Activated CD4-positive, alpha-beta T cell treated with anti-CD3 and anti-CD28 coated beads, Interleukin-2, Interleukin-6, amounts not matched to agents 100 ng/mL and 50 ng/mL, durations not matched to agents 16 hours and 8 hours (primary cell): ENCODE data around the gene INO80C.
"Not testable (repeated sequence)": the region's sequence is repeated elsewhere in the genome, so short reads cannot be mapped to it uniquely, and the experiment has no call there.

Experiments
- DNase-seq: peaks from one replicate; pipeline ENCODE4 v3.0.0-alpha.2; 2020

INO80C gene

GRCh38 chr18:35458271-35458670 is 39.5 kb downstream of the INO80C start:
- no peak for DNase-seq

DNA sequence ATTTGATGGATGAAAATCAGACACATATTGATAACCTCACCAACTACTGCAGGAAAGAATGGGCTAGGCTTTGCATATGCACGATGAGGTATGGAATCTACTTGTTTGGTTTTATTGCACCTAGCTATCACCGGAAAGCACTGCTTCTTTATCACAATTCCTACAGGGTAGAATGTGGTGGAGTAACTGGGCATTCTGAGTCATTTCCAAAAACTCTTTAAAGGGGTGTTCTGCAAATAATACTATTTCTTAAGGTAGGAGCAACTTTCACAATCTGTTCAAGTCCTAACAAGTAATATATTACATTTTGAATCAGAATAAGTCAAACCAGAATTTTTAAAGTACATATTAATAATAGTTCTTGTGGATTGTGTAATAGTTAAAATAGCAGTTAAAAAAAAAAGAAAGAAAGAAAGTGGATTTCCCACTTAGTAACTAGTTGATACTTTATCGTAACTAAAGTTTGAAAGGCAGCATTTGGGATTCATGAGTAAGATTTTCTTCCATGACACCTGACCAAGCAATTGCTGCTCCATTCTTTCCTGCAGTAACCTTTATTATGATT is 40.5 kb downstream of the INO80C start:
- DNase-seq: no peak

DNA sequence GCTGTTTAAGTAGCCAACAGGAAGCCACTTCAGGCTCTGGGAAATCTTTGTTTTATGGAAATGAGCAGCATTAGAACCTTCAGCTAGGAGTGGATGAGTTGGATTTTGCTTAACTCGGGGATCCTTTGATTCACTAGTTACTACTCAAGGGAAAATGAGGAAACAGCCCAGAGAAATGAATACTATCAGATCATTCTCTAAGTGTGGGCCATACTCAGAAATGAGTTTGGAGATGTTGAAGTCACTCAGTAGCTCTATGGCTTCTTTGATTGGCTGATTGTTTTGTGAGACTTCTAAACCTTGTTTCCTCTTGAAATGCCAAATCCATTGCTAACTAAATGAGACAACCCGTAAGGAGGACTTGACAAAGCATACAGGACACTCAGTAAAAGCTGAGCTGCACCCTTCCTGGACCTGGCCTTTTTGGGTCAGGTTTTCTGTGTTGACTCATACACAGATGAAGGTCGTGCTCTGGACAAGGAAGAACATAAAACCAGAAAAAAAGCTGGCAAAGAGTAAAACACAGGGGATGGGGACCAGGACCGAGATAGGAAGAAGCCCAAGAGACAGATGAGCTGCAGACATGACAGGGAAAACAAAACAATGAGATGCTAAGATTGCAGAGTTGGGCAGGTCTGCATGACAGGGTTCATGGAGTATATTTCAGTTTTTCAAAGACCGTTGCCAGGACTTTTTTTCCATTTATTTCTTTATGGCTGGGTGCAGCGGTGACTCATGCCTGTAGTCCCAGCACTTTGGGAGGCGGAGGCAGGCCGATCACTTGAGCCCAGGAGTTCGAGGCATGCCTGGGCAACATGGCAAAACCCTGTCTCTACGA is 41.6 kb downstream of the INO80C start:
- DNase-seq: no peak

DNA sequence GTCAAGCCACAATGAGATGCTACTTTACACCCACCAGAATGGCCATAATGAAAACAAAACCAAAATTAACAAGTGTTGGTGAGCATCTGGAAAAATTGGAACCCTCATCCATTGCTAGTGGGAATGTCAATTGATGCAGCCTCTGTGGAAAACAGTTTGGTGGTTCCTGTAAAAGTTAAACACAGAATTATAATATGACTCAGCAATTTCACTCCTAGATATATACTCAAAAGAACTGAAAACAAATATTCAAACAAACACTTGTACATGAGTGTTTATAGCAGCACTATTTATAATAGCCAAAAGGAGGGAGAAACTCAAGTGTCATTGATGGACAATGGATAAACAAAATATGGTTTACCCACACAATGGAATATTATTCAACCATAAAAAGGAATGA is 43.0 kb downstream of the INO80C start:
- DNase-seq: no peak

GRCh38 chr18:35453065-35453464 is 44.7 kb downstream of the INO80C start:
- not testable (repeated sequence) for DNase-seq

- no peak for DNase-seq
These were observed 45.8 kb downstream of the INO80C start for GRCh38 chr18:35451916-35452315.

DNA sequence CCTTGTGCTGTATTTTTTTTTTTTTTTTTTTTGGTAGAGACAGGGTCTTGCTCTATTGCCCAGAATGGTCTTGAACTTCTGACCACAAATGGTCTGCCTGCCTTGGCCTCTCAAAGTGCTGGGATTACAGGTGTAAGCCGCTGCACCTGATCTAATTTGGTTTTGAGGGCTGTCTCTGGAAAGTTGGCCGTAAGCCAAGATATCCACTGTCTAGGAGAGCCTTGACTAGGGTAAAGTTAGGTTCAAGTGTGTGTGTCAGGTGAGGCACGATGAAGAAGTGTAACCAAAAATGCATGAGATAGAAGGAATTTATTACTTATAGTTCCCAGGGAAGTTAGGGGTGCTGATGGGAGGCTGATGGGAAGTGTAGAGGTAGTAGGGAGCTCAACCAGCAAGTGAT is 46.7 kb downstream of the INO80C start:
- DNase-seq: no peak

GRCh38 chr18:35444636-35445035 is 53.1 kb downstream of the INO80C start:
- DNase-seq: no peak

- DNase-seq: no peak
These were observed 53.9 kb downstream of the INO80C start for GRCh38 chr18:35443847-35444246.

GRCh38 chr18:35443434-35443833 is 54.3 kb downstream of the INO80C start:
- no peak for DNase-seq

GRCh38 chr18:35442701-35443100 is 55.1 kb downstream of the INO80C start:
- no peak for DNase-seq

DNA sequence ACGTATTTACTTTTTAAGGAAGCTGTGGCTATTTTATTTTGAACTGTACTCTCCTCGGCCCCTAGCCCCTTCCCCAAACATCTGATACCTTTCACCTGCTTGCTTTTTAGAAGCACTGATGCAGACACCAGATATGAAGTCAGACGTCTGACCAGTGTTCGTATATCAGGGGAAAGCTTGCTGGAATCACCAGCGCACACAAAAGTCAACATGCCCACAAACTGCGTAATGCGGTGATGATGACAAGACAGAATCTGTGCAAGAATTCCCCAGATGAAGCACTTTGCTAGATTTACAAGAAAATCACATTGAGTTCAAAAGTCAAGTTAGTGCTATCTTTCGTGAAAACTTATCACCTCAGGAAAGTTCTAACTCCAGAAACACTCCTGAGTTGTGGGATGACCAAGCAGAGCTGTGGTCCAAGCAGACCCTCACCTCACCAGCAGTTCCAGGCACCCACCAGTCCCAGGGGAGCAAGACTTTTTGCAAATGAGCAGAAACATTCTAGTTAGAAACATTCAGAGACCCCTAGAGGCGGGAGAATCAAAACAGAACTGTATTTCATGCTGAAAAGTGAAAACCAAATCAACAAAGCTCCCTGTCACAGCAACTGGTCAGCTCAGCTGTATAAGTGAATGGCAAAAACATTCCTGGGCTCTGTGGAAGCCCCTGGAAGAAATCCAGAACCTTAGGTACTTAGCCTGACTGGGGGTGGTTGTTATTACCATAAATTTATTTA is 55.7 kb downstream of the INO80C start:
- no peak for DNase-seq

DNA sequence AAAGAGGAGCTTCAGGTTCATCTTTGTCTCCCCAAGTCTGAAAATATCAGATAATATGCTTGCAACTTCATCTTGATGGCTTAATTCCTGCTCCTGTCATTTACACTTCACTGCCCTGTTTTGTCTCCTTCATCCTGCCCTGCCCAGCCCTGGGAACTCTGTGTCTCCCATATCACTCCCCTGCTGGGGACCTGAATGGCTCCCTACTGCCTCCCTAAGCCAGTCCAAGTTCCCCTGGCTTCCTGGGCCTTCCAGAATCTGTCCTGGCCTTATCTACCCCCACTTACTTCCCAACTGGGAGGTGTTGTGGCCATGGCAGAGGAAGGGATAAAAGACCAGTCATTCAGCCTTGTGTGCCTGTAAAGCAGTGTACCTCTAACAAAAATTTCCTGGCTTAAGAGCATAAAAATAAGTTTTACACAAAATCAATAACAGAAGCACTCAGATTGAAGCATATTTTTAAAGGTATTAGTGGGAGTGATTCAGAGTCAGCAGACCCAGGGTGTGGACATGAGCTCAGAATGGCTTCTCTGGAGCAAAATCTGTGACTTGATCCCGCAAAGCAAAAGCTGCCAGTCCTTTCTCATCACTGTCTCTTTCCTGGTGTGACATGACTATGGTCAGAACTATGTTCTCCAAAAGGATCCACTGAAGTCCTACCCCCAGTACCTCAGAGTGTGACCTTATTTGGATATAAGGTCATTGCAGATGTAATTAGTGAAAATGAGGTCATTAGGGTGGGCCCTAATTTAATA is 59.1 kb downstream of the INO80C start:
- DNase-seq: no peak

DNA sequence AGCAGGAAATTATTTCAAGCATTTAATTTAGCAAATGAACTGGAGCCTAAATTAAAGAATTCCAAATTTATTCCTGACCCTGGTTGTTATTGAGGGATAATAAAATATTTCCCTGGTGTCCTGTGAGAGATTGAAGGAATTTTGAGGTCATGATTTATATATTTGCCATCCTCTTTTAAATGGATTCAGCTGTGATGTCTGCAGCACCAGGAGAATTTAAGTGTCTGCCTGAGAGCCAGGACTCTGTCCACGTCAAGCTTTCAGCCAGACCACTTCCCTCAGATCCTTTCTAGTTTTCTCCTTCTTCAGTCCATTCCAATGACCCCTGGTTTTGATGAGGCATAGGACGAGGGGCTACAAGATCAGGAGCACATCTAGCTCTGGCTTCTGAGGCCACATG is 59.9 kb downstream of the INO80C start:
- DNase-seq: no peak

DNA sequence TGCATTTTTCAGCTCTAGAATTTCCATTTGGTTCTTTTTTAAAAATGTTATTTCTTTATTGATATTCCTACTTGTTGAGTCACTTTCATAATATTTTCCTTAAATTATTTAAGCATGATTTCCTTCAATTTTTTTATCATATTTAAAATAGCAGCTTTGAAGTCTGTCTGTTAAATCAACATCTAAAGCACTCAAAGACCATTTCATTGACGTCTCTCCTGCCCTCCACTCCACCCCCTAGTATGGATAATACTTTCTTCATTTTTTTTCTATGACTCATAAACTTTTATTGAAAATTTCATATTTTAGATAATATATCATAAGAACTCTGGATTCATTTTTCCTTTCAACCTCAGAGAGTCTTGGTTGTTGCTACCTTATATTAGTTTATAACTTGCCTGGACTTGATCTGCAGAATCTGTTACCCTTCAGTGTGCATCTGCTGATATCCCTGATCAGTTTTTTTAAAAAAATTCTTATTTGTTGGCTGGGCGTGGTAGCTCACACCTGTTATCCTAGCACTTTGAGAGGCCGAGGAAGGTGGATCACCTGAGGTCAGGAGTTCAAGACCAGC is 61.6 kb downstream of the INO80C start:
- no peak for DNase-seq

GRCh38 chr18:35435401-35435800 is 62.4 kb downstream of the INO80C start:
- no peak for DNase-seq

GRCh38 chr18:35432565-35433001 is 65.2 kb downstream of the INO80C start:
- no peak for DNase-seq

DNA sequence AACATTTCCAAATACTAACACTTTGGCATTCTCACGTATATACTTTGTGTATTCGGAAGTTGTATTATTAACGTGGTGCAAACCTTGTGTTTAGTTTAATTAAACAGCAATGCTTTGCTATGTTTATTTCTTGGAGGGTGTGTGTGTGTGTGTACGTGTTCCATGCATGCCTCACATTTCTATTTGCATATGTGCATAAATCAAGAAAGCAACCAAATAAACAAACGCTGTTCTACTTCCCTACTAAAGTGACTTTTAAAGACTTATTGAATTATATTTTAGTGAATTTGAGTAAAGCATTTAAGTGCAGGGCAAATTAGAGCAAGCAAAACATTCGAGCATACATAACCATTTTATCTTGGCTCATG is 66.4 kb downstream of the INO80C start:
- no peak for DNase-seq

DNA sequence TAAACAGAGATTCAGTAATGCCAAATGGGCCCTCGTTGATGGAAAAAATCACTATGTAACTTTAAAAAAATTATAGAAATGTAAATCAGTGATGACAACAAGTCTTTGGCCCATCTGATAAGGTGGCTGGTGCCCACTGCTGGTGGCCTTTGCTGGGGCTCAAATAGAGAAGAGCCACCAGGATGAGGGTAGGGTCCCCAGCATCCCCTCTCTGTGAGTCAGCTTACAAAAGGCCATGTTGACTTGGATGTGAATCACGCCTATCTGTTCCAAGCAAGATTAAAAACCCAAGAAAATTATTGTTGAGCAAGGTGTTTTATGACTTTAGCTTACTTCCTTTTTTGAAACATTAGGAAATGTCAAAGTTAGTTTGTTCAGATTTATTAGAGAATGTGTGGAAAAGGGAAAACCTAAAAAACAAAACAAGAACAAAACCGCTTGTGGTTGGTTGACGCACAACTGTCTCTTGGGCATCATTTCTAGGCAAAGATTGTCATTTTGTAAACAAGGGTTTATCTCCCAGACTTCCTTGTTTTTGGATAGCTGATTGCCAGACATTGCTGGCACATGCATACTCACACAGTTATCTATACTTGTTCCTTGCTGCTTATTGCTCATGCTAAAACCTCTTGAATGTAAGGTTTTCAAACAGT is 66.9 kb downstream of the INO80C start:
- no peak for DNase-seq

DNA sequence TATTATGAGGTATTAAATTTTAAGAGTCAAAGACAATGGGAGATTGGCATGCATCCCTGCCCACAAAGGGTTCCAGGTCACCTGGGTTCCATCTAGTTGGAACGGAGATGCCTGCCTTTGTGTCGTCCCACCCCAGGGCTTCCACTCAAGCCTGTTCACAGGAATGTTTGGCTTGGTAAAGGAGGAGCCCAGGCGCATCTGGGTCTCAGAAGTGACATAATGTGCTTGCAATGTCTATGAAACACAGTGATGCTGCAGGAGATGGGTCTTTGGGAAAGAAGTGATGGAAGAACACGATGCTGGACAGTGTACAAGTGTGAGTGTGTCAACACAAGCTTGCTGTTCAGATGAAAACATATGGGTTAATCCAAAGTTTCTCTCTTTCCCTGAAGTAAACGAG is 71.0 kb downstream of the INO80C start:
- no peak for DNase-seq

- no peak for DNase-seq
These were observed 73.4 kb downstream of the INO80C start for GRCh38 chr18:35424356-35424755.

GRCh38 chr18:35422237-35422636 is 75.5 kb downstream of the INO80C start:
- DNase-seq: no peak
